HepG2 (cell line): ENCODE results near the gene LRRC10B. TPM values are rescaled to one million over a fixed set of nuclear protein-coding genes. Genes with fewer than 3 reads are reported as not detected.

Source experiments
- ATAC-seq: fragments of 200-7000 bp; cut with Tn5 transposase; 3 replicates; pipeline ENCODE4 v1.9.1; 2020; ENCODE audit warnings: mild to moderate bottlenecking, moderate library complexity
- BruUV-seq: library from RNA; stranded (reverse); fragments of 400-500 nt; replicated peaks from 2 replicates; lab custom pipeline; 2021; lab: Mats Ljungman, UMichigan
- CTCF ChIA-PET: fragments of 300-600 bp; formaldehyde crosslinking; extraction: SDS; loops from one replicate; lab custom pipeline; 2021; ENCODE audit warnings: low total read pairs, inconsistent platforms, low intra/inter-chr PET ratio; lab: Yijun Ruan, JAX
- POLR2A ChIA-PET: fragments of 350-600 bp; sonication (Branson Sonifier 250); formaldehyde crosslinking; loops from one replicate; lab custom pipeline; 2020; ENCODE audit warnings: antibody characterized with exemption, inconsistent platforms; lab: Yijun Ruan, JAX
- DNase-seq: peaks from one replicate; pipeline ENCODE4 v3.0.0-alpha.2; 2015; ENCODE audit warnings: low spot score
- FAIRE-seq: peaks from 3 replicates; lab custom pipeline; 2011; peaks lifted over from hg19 to GRCh38; lab: Jason Lieb, UNC
- H2AFZ ChIP-seq: one replicate; pipeline ENCODE4 v1.6.1; 2011; ENCODE audit warnings: low read length, inconsistent platforms
- H3K27ac ChIP-seq: fragments of 300-600 bp; 3 replicates; pipeline ENCODE4 v1.8.0; 2011; ENCODE audit warnings: mixed run types, mild to moderate bottlenecking, mixed read lengths, low read length, inconsistent platforms; ENCODE audit not compliant: insufficient read depth; ENCODE audit errors: extremely low read length
- H3K27me3 ChIP-seq, 2 experiments: fragments of 200-600 bp in 1 of 2; 2 replicates in 1 of 2; 3 replicates in 1 of 2; pipeline versions ENCODE4 v1.6.0 to v1.8.0; 2011; ENCODE audit warnings: low read length in 2 of 2, mild to moderate bottlenecking in 2 of 2, moderate library complexity in 2 of 2, inconsistent platforms in 1 of 2; ENCODE audit not compliant: insufficient read depth in 2 of 2, control insufficient read depth in 1 of 2
- H3K36me3 ChIP-seq, 2 experiments: fragments of 200-600 bp in 1 of 2; replicated peaks in 1 of 2; 2 replicates in 1 of 2; 3 replicates in 1 of 2; pipeline versions ENCODE4 v1.5.1 to v1.8.0; 2011; ENCODE audit warnings: low read length in 2 of 2, inconsistent platforms in 1 of 2; ENCODE audit not compliant: insufficient read depth in 2 of 2, control insufficient read depth in 1 of 2
- H3K4me1 ChIP-seq: 2 replicates; pipeline ENCODE4 v1.5.1; 2012; ENCODE audit warnings: low read length, inconsistent platforms; ENCODE audit not compliant: insufficient read depth
- H3K4me2 ChIP-seq: 2 replicates; pipeline ENCODE4 v1.6.0; 2011; ENCODE audit warnings: low read depth, low read length, inconsistent platforms
- H3K4me3 ChIP-seq, 3 experiments: fragments of 200-600 bp in 1 of 3; sonication (generic), shearing (Covaris generic) in 1 of 3; replicated peaks in 1 of 3; 2 replicates each; pipeline ENCODE4 v1.5.1; 2011 to 2016; ENCODE audit warnings: low read length in 3 of 3, inconsistent platforms in 2 of 3, low read depth in 2 of 3, mild to moderate bottlenecking in 2 of 3, control low read depth in 1 of 3, mixed read lengths in 1 of 3; ENCODE audit not compliant: insufficient read depth in 1 of 3
- H3K79me2 ChIP-seq: one replicate; pipeline ENCODE4 v1.6.1; 2011; ENCODE audit warnings: low read length, inconsistent platforms; ENCODE audit not compliant: insufficient read depth
- H3K9ac ChIP-seq: 2 replicates; pipeline ENCODE4 v1.6.0; 2011; ENCODE audit warnings: mild to moderate bottlenecking, low read depth, low read length, inconsistent platforms; ENCODE audit not compliant: insufficient read depth
- H3K9me3 ChIP-seq: 2 replicates; pipeline ENCODE4 v1.5.1; 2012; ENCODE audit warnings: mild to moderate bottlenecking, low read length
- H4K20me1 ChIP-seq: 2 replicates; pipeline ENCODE4 v1.6.0; 2011; ENCODE audit warnings: inconsistent platforms, mild to moderate bottlenecking, low read length, moderate library complexity; ENCODE audit not compliant: insufficient read depth
- DR1 ChIP-seq: sonication (generic); formaldehyde crosslinking; IDR thresholded peaks from 2 replicates; pipeline ENCODE4 v1.8.0; 2021; ENCODE audit warnings: mild to moderate bottlenecking, missing genetic modification reagents, inconsistent platforms
- FLYWCH1 ChIP-seq: sonication (generic); formaldehyde crosslinking; IDR thresholded peaks from 2 replicates; pipeline ENCODE4 v1.8.1; 2023; ENCODE audit warnings: mild to moderate bottlenecking, missing genetic modification reagents
- HMG20A ChIP-seq: IDR thresholded peaks from 2 replicates; pipeline ENCODE4 v1.6.1; 2016; ENCODE audit warnings: borderline replicate concordance
- MZF1 ChIP-seq: sonication (generic); formaldehyde crosslinking; IDR thresholded peaks from 2 replicates; pipeline ENCODE4 v1.8.1; 2023; ENCODE audit warnings: mild to moderate bottlenecking, missing genetic modification reagents, borderline replicate concordance
- NFE2L1 ChIP-seq: sonication (generic); formaldehyde crosslinking; IDR thresholded peaks from 2 replicates; pipeline ENCODE4 v1.4.0; 2020; ENCODE audit warnings: missing genetic modification reagents, mild to moderate bottlenecking, borderline replicate concordance
- POGK ChIP-seq: sonication (generic); formaldehyde crosslinking; conservative IDR thresholded peaks from 2 replicates; pipeline ENCODE4 v1.8.0; 2022; ENCODE audit warnings: mild to moderate bottlenecking, moderate library complexity, missing genetic modification reagents
- SRSF4 ChIP-seq: fragments of 200-400 bp; formaldehyde crosslinking; IDR thresholded peaks from one replicate; pipeline ENCODE4 v1.6.1; 2018; ENCODE audit warnings: mild to moderate bottlenecking, low read depth, low read length, moderate library complexity; ENCODE audit not compliant: poor library complexity, severe bottlenecking
- ZBTB3 ChIP-seq: sonication (generic); formaldehyde crosslinking; IDR thresholded peaks from 2 replicates; pipeline ENCODE4 v1.4.0; 2020; ENCODE audit warnings: low read depth, mild to moderate bottlenecking, moderate library complexity, missing genetic modification reagents, borderline replicate concordance
- ZFP37 ChIP-seq: sonication (generic); formaldehyde crosslinking; IDR thresholded peaks from 2 replicates; pipeline ENCODE4 v1.4.0; 2020; ENCODE audit warnings: missing genetic modification reagents, borderline replicate concordance
- ZFP82 ChIP-seq: sonication (generic); formaldehyde crosslinking; IDR thresholded peaks from 2 replicates; pipeline ENCODE4 v1.5.1; 2020; ENCODE audit warnings: mild to moderate bottlenecking, missing genetic modification reagents, borderline replicate concordance
- ZNF160 ChIP-seq: sonication (generic); formaldehyde crosslinking; IDR thresholded peaks from 2 replicates; pipeline ENCODE4 v1.8.0; 2022; ENCODE audit warnings: mild to moderate bottlenecking, inconsistent platforms, missing genetic modification reagents
- ZNF264 ChIP-seq: sonication (generic); formaldehyde crosslinking; IDR thresholded peaks from 2 replicates; pipeline ENCODE4 v1.4.0; 2020; ENCODE audit warnings: missing genetic modification reagents
- ZNF501 ChIP-seq: sonication (generic); formaldehyde crosslinking; IDR thresholded peaks from 2 replicates; pipeline ENCODE4 v1.5.1; 2020; ENCODE audit warnings: mild to moderate bottlenecking, moderate library complexity, missing genetic modification reagents
- ZNF576 ChIP-seq: sonication (generic); formaldehyde crosslinking; IDR thresholded peaks from 2 replicates; pipeline ENCODE4 v1.4.0; 2020; ENCODE audit warnings: mild to moderate bottlenecking, missing genetic modification reagents
- ZNF615 ChIP-seq: sonication (generic); formaldehyde crosslinking; IDR thresholded peaks from 2 replicates; pipeline ENCODE4 v1.5.0; 2020; ENCODE audit warnings: mild to moderate bottlenecking, missing genetic modification reagents, borderline replicate concordance
- ZNF652 ChIP-seq: IDR thresholded peaks from 2 replicates; pipeline ENCODE4 v1.6.1; 2016; ENCODE audit warnings: low read depth, borderline replicate concordance
- ZZZ3 ChIP-seq: sonication (generic); formaldehyde crosslinking; IDR thresholded peaks from 2 replicates; pipeline ENCODE4 v1.4.0; 2020; ENCODE audit warnings: missing genetic modification reagents, mild to moderate bottlenecking, borderline replicate concordance
- WGBS: methylation state at CpG from one replicate; pipeline ENCODE4 v1.1.6; 2017; ENCODE audit warnings: low lambda C conversion rate; 5-methylcytosine and 5-hydroxymethylcytosine counted together
- in situ Hi-C: cut with HindIII; loops from 2 replicates; pipeline ENCODE4 v1.10.0; 2017; ENCODE audit warnings: low pct_unique_long_range_greater_than_20kb; ENCODE audit not compliant: extremely low pct_ligation_motif_present
- intact Hi-C: fragments of 100-400 bp; cut with micrococcal nuclease; formaldehyde crosslinking; loops from one replicate; pipeline ENCODE4 v1.10.0; 2022; ENCODE audit not compliant: unreplicated experiment
- polyA plus RNA-seq, 8 experiments: library from polyadenylated mRNA; depleted of rRNA in 3 of 8; stranded (reverse) in 7 of 8; unstranded in 1 of 8; fragments of >200 nt; fragmentation: Illumina TruSeq in 4 of 8; extraction: Trizol in 4 of 8; gene quantifications; 2 replicates each; pipeline versions ENCODE4 v1.2.1 to v1.2.3, GENCODE V29; 2011 to 2016; ENCODE audit warnings: low read depth in 4 of 8, missing spikeins in 1 of 8, mixed read lengths in 1 of 8; ENCODE audit not compliant: insufficient read depth in 1 of 8
- total RNA-seq, 5 experiments: library from RNA; depleted of rRNA; stranded (reverse); fragments of >200 nt; fragmentation: Illumina TruSeq; extraction: Trizol; gene quantifications; 2 replicates each; pipeline ENCODE4 v1.2.3, GENCODE V29; 2016; ENCODE audit warnings: low read depth in 1 of 5
- TF ChIP-seq, protein P1 (sequence below): sonication (generic); formaldehyde crosslinking; IDR thresholded peaks from 2 replicates; pipeline ENCODE4 v1.4.0; 2020; ENCODE audit warnings: missing genetic modification reagents, borderline replicate concordance
- TF ChIP-seq, protein P2 (sequence below): sonication (generic); formaldehyde crosslinking; IDR thresholded peaks from 2 replicates; pipeline ENCODE4 v1.4.0; 2020; ENCODE audit warnings: missing genetic modification reagents

Gene LRRC10B
- total and polyA plus RNA-seq, 2 of the 13 experiments (the other 11 are each of a cell fraction or from before 2014, with no cell fraction given), result not detected

- ATAC-seq, result no peak
- no peak for FAIRE-seq
- POLR2A ChIA-PET, result no interaction called here
- Histone ChIP-seq H3K27me3 (no peaks in the 10 kb centered on the region), H3K9me3 (no peaks in the 10 kb centered on the region), H3K4me1 (peaks cover 15% of the 10 kb centered on the region), H3K4me2 (no peak overlapping the region), H3K9ac (no peak overlapping the region), H3K27ac (no peak overlapping the region), H2AFZ (no peak overlapping the region), H3K79me2 (no peaks in the 10 kb centered on the region), H4K20me1 (no peaks in the 10 kb centered on the region), H3K4me3 (no peak overlapping the region), H3K36me3 (no peaks in the 10 kb centered on the region)
- 92% methylated on average over 25 of the region's 32 CpGs for WGBS
- no peak for DNase-seq
- CTCF ChIA-PET, result no interaction called here
- intact Hi-C loops, result no loop called here
- BruUV-seq, result no TSS peak
- TF ChIP-seq NFE2L1 (CRISPR knock-in tag) (no peak), ZNF160 (no peak), MZF1 (CRISPR knock-in tag) (no peak), ZNF576 (CRISPR knock-in tag) (no peak), ZFP37 (CRISPR knock-in tag) (no peak), ZNF501 (CRISPR knock-in tag) (no peak), ZBTB3 (CRISPR knock-in tag) (no peak), ZFP82 (CRISPR knock-in tag) (no peak), ZNF264 (CRISPR knock-in tag) (no peak), HMG20A (no peak), ZNF652 (CRISPR knock-in tag) (no peak), FLYWCH1 (no peak), POGK (CRISPR knock-in tag) (no peak), ZNF615 (CRISPR knock-in tag) (no peak), DR1 (CRISPR knock-in tag) (no peak), SRSF4 (no peak), ZZZ3 (CRISPR knock-in tag) (no peak)
- TF ChIP-seq, protein P1, sequence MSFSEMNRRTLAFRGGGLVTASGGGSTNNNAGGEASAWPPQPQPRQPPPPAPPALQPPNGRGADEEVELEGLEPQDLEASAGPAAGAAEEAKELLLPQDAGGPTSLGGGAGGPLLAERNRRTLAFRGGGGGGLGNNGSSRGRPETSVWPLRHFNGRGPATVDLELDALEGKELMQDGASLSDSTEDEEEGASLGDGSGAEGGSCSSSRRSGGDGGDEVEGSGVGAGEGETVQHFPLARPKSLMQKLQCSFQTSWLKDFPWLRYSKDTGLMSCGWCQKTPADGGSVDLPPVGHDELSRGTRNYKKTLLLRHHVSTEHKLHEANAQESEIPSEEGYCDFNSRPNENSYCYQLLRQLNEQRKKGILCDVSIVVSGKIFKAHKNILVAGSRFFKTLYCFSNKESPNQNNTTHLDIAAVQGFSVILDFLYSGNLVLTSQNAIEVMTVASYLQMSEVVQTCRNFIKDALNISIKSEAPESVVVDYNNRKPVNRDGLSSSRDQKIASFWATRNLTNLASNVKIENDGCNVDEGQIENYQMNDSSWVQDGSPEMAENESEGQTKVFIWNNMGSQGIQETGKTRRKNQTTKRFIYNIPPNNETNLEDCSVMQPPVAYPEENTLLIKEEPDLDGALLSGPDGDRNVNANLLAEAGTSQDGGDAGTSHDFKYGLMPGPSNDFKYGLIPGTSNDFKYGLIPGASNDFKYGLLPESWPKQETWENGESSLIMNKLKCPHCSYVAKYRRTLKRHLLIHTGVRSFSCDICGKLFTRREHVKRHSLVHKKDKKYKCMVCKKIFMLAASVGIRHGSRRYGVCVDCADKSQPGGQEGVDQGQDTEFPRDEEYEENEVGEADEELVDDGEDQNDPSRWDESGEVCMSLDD (CRISPR knock-in tag), result no peak
- TF ChIP-seq, protein P2, sequence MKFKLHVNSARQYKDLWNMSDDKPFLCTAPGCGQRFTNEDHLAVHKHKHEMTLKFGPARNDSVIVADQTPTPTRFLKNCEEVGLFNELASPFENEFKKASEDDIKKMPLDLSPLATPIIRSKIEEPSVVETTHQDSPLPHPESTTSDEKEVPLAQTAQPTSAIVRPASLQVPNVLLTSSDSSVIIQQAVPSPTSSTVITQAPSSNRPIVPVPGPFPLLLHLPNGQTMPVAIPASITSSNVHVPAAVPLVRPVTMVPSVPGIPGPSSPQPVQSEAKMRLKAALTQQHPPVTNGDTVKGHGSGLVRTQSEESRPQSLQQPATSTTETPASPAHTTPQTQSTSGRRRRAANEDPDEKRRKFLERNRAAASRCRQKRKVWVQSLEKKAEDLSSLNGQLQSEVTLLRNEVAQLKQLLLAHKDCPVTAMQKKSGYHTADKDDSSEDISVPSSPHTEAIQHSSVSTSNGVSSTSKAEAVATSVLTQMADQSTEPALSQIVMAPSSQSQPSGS, result no peak
- in situ Hi-C loops, result no loop called here
These were observed 37.4 kb downstream of the LRRC10B start for GRCh38 chr11:61545921-61546320.
